ENCODE measurements around the gene TMEM243. TPM values are rescaled to one million over a fixed set of nuclear protein-coding genes. Genes with fewer than 3 reads are reported as not detected.
"Not testable (repeated sequence)": the region's sequence is repeated elsewhere in the genome, so short reads cannot be mapped to it uniquely, and the experiment has no call there.

The TMEM243 gene
- total and polyA plus RNA-seq, 3 donors from 2014 or later, result 21.9 to 27.6 (median 26.3) TPM

DNA sequence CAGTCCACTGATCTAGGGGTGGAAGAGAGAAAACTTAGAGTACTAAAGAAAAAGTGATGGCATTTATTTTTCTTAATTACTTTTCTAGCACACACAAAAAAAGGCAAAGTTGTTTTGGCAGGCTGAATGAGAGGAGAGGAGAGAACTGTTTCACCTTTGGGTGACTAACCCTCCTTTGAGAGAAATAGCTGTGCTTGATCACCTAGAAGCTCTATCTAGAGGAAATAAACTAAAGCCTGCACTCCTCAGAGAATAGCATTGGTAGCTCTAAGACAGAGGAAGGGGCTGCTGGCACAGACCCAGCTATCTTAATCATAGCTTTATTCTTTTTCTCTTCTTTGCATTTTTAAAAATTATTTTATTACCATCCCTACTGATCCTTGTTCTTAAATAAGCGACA is 6.3 kb downstream of the TMEM243 start:
- Histone ChIP-seq H3K4me1 (peaks cover 5% of the 10 kb centered on the region), H3K9me3 (no peaks in the 10 kb centered on the region), H3K27ac (no peak overlapping the region), H3K36me3 (ENCODE audit: low read depth, missing control alignments) (no peaks in the 10 kb centered on the region), H3K4me3 (no peak overlapping the region), H3K27me3 (no peaks in the 10 kb centered on the region)
- DNase-seq, result no peak
- no peak for TF ChIP-seq POLR2A (IDR thresholded peaks at IDR 0.05)
- WGBS, 2 donors, result 62 to 68% methylated on average over 1 of the region's 1 CpG
- intact Hi-C loops (cut with DNase I; ENCODE audit: low total_unique reads), result no loop called here

DNA sequence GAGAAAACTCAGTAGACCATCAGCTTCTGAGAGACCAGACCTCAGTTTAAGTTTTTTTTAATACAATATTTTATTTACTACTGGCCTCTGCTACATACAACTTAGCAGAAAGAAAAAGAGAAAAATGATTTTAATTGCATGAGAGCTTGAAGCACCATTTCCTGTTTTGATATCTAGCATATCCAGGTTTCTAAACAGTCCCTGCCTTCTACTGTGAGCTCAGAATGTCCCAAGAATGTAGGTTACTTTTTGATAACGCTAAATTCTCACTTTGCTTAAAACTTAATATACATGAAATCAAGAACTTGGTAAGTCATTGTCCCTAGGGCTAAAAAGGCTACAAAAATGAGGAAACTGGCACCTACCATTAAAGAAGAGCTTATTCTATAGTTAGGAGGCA is 7.0 kb downstream of the TMEM243 start:
- no peaks in the 10 kb centered on the region for H3K27me3 ChIP-seq
- TF ChIP-seq, protein P1, sequence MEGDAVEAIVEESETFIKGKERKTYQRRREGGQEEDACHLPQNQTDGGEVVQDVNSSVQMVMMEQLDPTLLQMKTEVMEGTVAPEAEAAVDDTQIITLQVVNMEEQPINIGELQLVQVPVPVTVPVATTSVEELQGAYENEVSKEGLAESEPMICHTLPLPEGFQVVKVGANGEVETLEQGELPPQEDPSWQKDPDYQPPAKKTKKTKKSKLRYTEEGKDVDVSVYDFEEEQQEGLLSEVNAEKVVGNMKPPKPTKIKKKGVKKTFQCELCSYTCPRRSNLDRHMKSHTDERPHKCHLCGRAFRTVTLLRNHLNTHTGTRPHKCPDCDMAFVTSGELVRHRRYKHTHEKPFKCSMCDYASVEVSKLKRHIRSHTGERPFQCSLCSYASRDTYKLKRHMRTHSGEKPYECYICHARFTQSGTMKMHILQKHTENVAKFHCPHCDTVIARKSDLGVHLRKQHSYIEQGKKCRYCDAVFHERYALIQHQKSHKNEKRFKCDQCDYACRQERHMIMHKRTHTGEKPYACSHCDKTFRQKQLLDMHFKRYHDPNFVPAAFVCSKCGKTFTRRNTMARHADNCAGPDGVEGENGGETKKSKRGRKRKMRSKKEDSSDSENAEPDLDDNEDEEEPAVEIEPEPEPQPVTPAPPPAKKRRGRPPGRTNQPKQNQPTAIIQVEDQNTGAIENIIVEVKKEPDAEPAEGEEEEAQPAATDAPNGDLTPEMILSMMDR (IDR thresholded peaks at IDR 0.05), result no peak
- no peak for TF ChIP-seq POLR2A (IDR thresholded peaks at IDR 0.05)
- DNase-seq, result no peak
- WGBS, 2 donors, result 30 to 39% methylated on average over 1 of the region's 1 CpG
- peaks cover 5% of the 10 kb centered on the region for H3K4me1 ChIP-seq
- H3K9me3 ChIP-seq, result no peaks in the 10 kb centered on the region
- H3K4me3 ChIP-seq, result no peak overlapping the region
- H3K27ac ChIP-seq, result no peak overlapping the region
- no peaks in the 10 kb centered on the region for H3K36me3 ChIP-seq (ENCODE audit: low read depth, missing control alignments)
- intact Hi-C loops (cut with DNase I; ENCODE audit: low total_unique reads), result no loop called here

DNA sequence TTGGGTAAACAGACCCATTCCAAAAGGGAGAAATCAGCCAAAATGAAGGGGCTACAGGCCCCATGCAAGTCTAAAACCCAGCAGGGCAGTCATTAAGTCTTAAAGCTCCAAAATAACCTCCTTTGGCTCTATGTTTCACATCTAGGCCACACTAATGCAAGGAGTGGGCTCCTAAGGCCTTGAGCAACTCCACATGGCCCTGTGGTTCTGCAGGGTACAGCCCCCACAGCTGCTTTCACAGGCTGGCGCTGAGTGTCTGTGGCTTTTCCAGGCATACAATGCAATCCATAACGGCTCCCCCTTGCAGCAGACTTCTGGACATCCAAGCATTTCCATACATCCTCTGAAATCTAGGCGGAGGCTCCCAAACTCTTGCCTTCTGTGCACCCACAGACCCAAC is 9.0 kb downstream of the TMEM243 start:
- Histone ChIP-seq H3K4me3 (no peak overlapping the region), H3K4me1 (peaks cover 5% of the 10 kb centered on the region), H3K27me3 (no peaks in the 10 kb centered on the region), H3K36me3 (ENCODE audit: low read depth, missing control alignments) (no peaks in the 10 kb centered on the region), H3K27ac (no peak overlapping the region), H3K9me3 (no peaks in the 10 kb centered on the region)
- no peak for DNase-seq
- WGBS, 2 donors, result 73 to 79% methylated on average over 2 to 3 of the region's 3 CpGs
- intact Hi-C loops (cut with DNase I; ENCODE audit: low total_unique reads), result no loop called here
- no peak for TF ChIP-seq POLR2A (IDR thresholded peaks at IDR 0.05)
- TF ChIP-seq, protein P1 (IDR thresholded peaks at IDR 0.05), result no peak

DNA sequence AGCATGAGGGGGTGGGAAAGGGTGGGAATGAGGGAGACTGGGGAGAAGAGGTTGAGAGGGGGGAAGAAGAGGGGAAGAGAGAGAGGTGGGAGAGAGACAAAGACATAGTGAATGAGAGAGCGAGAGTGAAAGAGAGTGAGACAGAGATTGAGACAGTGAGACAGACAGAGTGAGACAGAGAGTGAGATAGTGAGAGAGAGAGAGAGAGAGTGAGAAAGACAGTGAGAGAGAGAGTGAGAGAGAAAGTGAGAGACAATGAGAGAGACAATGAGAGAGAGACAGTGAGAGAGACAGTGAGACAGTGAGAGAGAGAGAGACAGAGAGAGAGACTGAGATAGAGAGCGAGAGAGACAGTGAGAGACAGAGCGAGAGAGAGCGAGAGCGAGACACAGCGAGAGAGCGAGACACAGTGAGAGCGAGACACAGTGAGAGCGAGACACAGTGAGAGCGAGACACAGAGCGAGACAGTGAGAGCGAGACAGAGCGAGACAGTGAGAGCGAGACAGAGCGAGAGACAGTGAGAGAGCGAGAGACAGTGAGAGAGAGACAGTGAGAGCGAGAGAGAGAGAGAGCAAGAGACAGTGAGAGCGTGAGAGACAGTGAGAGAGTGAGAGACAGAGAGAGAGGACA is 10.1 kb downstream of the TMEM243 start:
- TF ChIP-seq POLR2A (IDR thresholded peaks at IDR 0.05), result no peak
- TF ChIP-seq, protein P1 (IDR thresholded peaks at IDR 0.05), result no peak
- Histone ChIP-seq H3K36me3 (ENCODE audit: low read depth, missing control alignments) (no peaks in the 10 kb centered on the region), H3K9me3 (no peaks in the 10 kb centered on the region), H3K27me3 (no peaks in the 10 kb centered on the region), H3K27ac (no peak overlapping the region), H3K4me3 (no peak overlapping the region), H3K4me1 (peaks cover 5% of the 10 kb centered on the region)
- DNase-seq, result no peak
- intact Hi-C loops (cut with DNase I; ENCODE audit: low total_unique reads), result no loop called here
- 91% methylated on average over 17 of the region's 18 CpGs for WGBS, 2 donors

DNA sequence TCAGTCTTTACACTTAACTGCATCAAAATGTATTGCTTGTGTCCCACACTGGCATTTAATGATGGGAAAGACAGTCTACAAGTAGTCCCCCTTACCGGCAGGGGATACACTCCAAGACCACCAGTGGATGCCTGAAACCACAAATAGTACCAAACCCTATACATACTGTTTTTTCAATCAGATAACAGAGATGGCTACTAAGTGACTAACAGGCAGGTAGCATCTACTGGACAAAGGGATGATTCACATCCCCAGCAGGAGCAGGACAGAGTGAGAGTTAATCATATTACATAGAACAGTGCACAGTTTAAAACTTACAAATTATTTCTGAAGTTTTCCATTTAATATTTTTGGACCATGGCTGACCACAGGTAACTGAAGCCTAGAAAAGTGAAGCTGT is 13.2 kb downstream of the TMEM243 start:
- Histone ChIP-seq H3K4me1 (no peaks in the 10 kb centered on the region), H3K27ac (no peak overlapping the region), H3K9me3 (no peaks in the 10 kb centered on the region), H3K4me3 (no peak overlapping the region), H3K36me3 (ENCODE audit: low read depth, missing control alignments) (no peaks in the 10 kb centered on the region), H3K27me3 (no peaks in the 10 kb centered on the region)
- TF ChIP-seq, protein P1 (IDR thresholded peaks at IDR 0.05), result no peak
- TF ChIP-seq POLR2A (IDR thresholded peaks at IDR 0.05), result no peak
- 96 to 100% methylated on average over 1 of the region's 1 CpG for WGBS, 2 donors
- DNase-seq, result no peak
- intact Hi-C loops (cut with DNase I; ENCODE audit: low total_unique reads), result no loop called here

DNA sequence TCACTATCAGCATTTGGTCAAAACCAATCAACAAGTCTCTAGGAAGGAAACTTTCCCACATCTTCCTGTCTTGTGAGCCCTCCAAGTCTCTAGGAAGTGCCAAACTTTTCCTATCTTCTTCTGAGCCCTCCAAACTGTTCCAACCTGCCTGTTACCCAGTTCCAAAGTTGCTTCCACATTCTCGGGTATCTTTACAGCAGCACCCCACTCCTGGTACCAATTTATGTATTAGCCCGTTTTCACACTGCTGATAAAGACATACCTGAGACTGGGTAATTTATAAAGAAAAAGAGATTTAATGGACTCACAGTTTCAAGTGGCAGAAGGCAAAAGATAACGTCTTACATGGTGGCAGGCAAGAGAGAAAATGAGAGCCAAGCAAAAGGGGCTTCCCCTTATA is 13.8 kb downstream of the TMEM243 start:
- intact Hi-C loops (cut with DNase I; ENCODE audit: low total_unique reads); H3K9me3 ChIP-seq; DNase-seq; H3K4me1 ChIP-seq; H3K27me3 ChIP-seq; H3K4me3 ChIP-seq; H3K36me3 ChIP-seq (ENCODE audit: low read depth, missing control alignments); H3K27ac ChIP-seq: not testable (repeated sequence)
- WGBS, 2 donors, result 94 to 95% methylated on average over 3 of the region's 3 CpGs
